Hepatocyte (in vitro differentiated cells): ENCODE data around the gene ZNF700. TPM values are rescaled to one million over a fixed set of nuclear protein-coding genes. Genes with fewer than 3 reads are reported as not detected.
A peak's percentile ranks its signal among the peaks of the same experiment; 100 is the strongest.
"Not testable (repeated sequence)": the region's sequence is repeated elsewhere in the genome, so short reads cannot be mapped to it uniquely, and the experiment has no call there.

Experiments used
- DNase-seq: peaks from one replicate; pipeline ENCODE4 v3.0.0-alpha.2; 2016; ENCODE audit warnings: low spot score
- H2AFZ ChIP-seq: fragments of 200-600 bp; sonication (generic); 2 replicates; pipeline ENCODE4 v1.6.0; 2016; ENCODE audit warnings: antibody characterized with exemption, mild to moderate bottlenecking
- H3K27ac ChIP-seq: fragments of 200-600 bp; sonication (generic); 2 replicates; pipeline ENCODE4 v1.5.1; 2016; ENCODE audit warnings: mild to moderate bottlenecking
- H3K27me3 ChIP-seq: fragments of 200-600 bp; sonication (generic); 2 replicates; pipeline ENCODE4 v1.6.1; 2016
- H3K36me3 ChIP-seq: fragments of 200-600 bp; sonication (generic); replicated peaks from 2 replicates; pipeline ENCODE4 v1.5.1; 2016; ENCODE audit warnings: low read depth; ENCODE audit not compliant: insufficient read depth
- H3K4me1 ChIP-seq: fragments of 200-600 bp; sonication (generic); 2 replicates; pipeline ENCODE4 v1.5.1; 2016; ENCODE audit warnings: mild to moderate bottlenecking, moderate library complexity; ENCODE audit not compliant: insufficient read depth
- H3K4me2 ChIP-seq: fragments of 200-600 bp; sonication (generic); 2 replicates; pipeline ENCODE4 v1.6.0; 2016
- H3K4me3 ChIP-seq: fragments of 200-600 bp; sonication (generic); 2 replicates; pipeline ENCODE4 v1.5.1; 2016; ENCODE audit warnings: mild to moderate bottlenecking
- H3K79me2 ChIP-seq: fragments of 200-600 bp; sonication (generic); 2 replicates; pipeline ENCODE4 v1.6.0; 2017; ENCODE audit warnings: mild to moderate bottlenecking
- H3K9me2 ChIP-seq: fragments of 200-600 bp; sonication (generic); replicated peaks from 2 replicates; pipeline ENCODE4 v1.6.0; 2017; ENCODE audit warnings: mild to moderate bottlenecking; ENCODE audit not compliant: insufficient read depth
- H3K9me3 ChIP-seq: fragments of 200-600 bp; sonication (generic); 2 replicates; pipeline ENCODE4 v1.5.1; 2016; ENCODE audit warnings: low read depth, mild to moderate bottlenecking
- H4K20me1 ChIP-seq: fragments of 200-600 bp; sonication (generic); 2 replicates; pipeline ENCODE4 v1.6.0; 2016; ENCODE audit warnings: mild to moderate bottlenecking; ENCODE audit not compliant: insufficient read depth, poor library complexity, severe bottlenecking
- CTCF ChIP-seq: fragments of 200-600 bp; sonication (generic); IDR thresholded peaks from 2 replicates; pipeline ENCODE4 v1.5.1; 2016; ENCODE audit warnings: antibody characterized with exemption, mild to moderate bottlenecking; ENCODE audit not compliant: poor library complexity
- EZH2 ChIP-seq: fragments of 200-600 bp; sonication (generic); IDR thresholded peaks from 2 replicates; pipeline ENCODE4 v1.6.1; 2016; ENCODE audit warnings: antibody characterized with exemption, mild to moderate bottlenecking, borderline replicate concordance
- EZH2phosphoT487 ChIP-seq: fragments of 200-600 bp; sonication (generic); IDR thresholded peaks from one replicate; pipeline ENCODE4 v1.6.1; 2018; ENCODE audit warnings: antibody characterized with exemption, mild to moderate bottlenecking, low read depth, moderate library complexity; ENCODE audit not compliant: unreplicated experiment, severe bottlenecking
- WGBS: methylation state at CpG from one replicate; pipeline ENCODE4 v1.1.6; 2016; ENCODE audit warnings: low lambda C conversion rate; ENCODE audit errors: missing lambda C conversion rate; 5-methylcytosine and 5-hydroxymethylcytosine counted together
- polyA plus RNA-seq: library from polyadenylated mRNA; unstranded; fragments of >200 nt; fragmentation: Nextera tagmentation; extraction: Ambion mirVana; gene quantifications from 2 replicates; pipeline ENCODE4 v1.2.1, GENCODE V29; 2016
- small RNA-seq: library from RNA; depleted of rRNA; stranded (forward); fragments of <200 nt; gene quantifications from one replicate; pipeline ENCODE3, GENCODE V24; 2014
- total RNA-seq: library from RNA; depleted of rRNA; stranded (reverse); fragments of >200 nt; gene quantifications from 2 replicates; pipeline ENCODE4 v1.2.3, GENCODE V29; 2014

The ZNF700 gene
- total and polyA plus RNA-seq, 2 experiments from 2014 or later: 5.6 to 11.7 TPM

- H3K9me3 ChIP-seq: no peaks in the 10 kb centered on the region
- H3K27ac ChIP-seq: peak overlapping the region; percentile 89
- H3K4me1 ChIP-seq: no peaks in the 10 kb centered on the region
- DNase-seq: peak; percentile 98
- no peaks in the 10 kb centered on the region for H3K9me2 ChIP-seq
- no peaks in the 10 kb centered on the region for H4K20me1 ChIP-seq
- H3K4me2 ChIP-seq: peak overlapping the region; percentile 76
- peak overlapping the region; percentile 34 for H3K4me3 ChIP-seq
- no peak for TF ChIP-seq EZH2phosphoT487
- TF ChIP-seq CTCF: no peak
- TF ChIP-seq EZH2: no peak
- 3% methylated on average over 50 of the region's 54 CpGs for WGBS
- peaks cover 24% of the 10 kb centered on the region for H3K79me2 ChIP-seq
- H2AFZ ChIP-seq: peak overlapping the region; percentile 93
- no peaks in the 10 kb centered on the region for H3K36me3 ChIP-seq
- no peaks in the 10 kb centered on the region for H3K27me3 ChIP-seq
These were observed 62.7 kb downstream of the ZNF700 start for GRCh38 chr19:11987405-11988281.

- WGBS: 84% methylated on average over 9 of the region's 9 CpGs
- Histone ChIP-seq H3K9me2 (no peaks in the 10 kb centered on the region), H3K79me2 (peaks cover 28% of the 10 kb centered on the region), H3K4me1 (no peaks in the 10 kb centered on the region), H3K4me3 (no peak overlapping the region), H3K9me3 (no peaks in the 10 kb centered on the region), H3K27ac (no peak overlapping the region), H3K4me2 (peak overlapping the region; percentile 76), H4K20me1 (no peaks in the 10 kb centered on the region), H2AFZ (no peak overlapping the region), H3K36me3 (no peaks in the 10 kb centered on the region), H3K27me3 (no peaks in the 10 kb centered on the region)
- no peak for DNase-seq
- TF ChIP-seq EZH2: no peak
- TF ChIP-seq CTCF: no peak
- TF ChIP-seq EZH2phosphoT487: no peak
These were observed 64.2 kb downstream of the ZNF700 start for GRCh38 chr19:11989112-11989456.

- not testable (repeated sequence) for H2AFZ ChIP-seq
These were observed 67.0 kb downstream of the ZNF700 start for GRCh38 chr19:11991921-11992320.

GRCh38 chr19:11995174-11995573 lies 70.3 kb downstream of the ZNF700 start:
- Histone ChIP-seq H3K27ac (no peak overlapping the region), H3K9me3 (no peaks in the 10 kb centered on the region), H4K20me1 (no peaks in the 10 kb centered on the region), H3K4me1 (no peaks in the 10 kb centered on the region), H3K4me3 (no peak overlapping the region), H3K79me2 (peaks cover 36% of the 10 kb centered on the region), H2AFZ (no peak overlapping the region), H3K27me3 (no peaks in the 10 kb centered on the region), H3K9me2 (no peaks in the 10 kb centered on the region), H3K36me3 (no peaks in the 10 kb centered on the region), H3K4me2 (no peak overlapping the region)
- TF ChIP-seq EZH2 (no peak), CTCF (no peak), EZH2phosphoT487 (no peak)
- peak; percentile 13 for DNase-seq
- WGBS: 96% methylated on average over 1 of the region's 1 CpG

More at GRCh38 chr19:11991921-11992320, 67.0 kb downstream of the ZNF700 start:
- DNase-seq, H3K4me2 ChIP-seq, H3K4me1 ChIP-seq, H3K4me3 ChIP-seq, H3K36me3 ChIP-seq, H3K27me3 ChIP-seq, H4K20me1 ChIP-seq, H3K9me2 ChIP-seq, H3K9me3 ChIP-seq, H3K27ac ChIP-seq: not testable (repeated sequence)
- peaks cover 43% of the 10 kb centered on the region for H3K79me2 ChIP-seq
- WGBS: 94% methylated on average over 4 of the region's 4 CpGs

Small RNA genes lying within 50 kb of the gene (small RNA-seq; reads per million reads assigned to genes)
- not detected for gene RNA5SP464

Other genes starting within 250 kb of the ZNF700 start
- 10.4 and 13.9 TPM in 2 replicates for gene ZNF823, start 186.2 kb upstream of the ZNF700 start, total RNA-seq
- 3.4 and 3.8 TPM in 2 replicates for gene ZNF823, start 186.2 kb upstream of the ZNF700 start, polyA plus RNA-seq
- gene ZNF441, start 158.1 kb upstream of the ZNF700 start, total RNA-seq: 6.2 and 6.7 TPM in 2 replicates
- gene ZNF441, start 158.1 kb upstream of the ZNF700 start, polyA plus RNA-seq: 2.9 and 6.4 TPM in 2 replicates
- gene ZNF491, start 126.6 kb upstream of the ZNF700 start, total RNA-seq: 2.9 and 4.8 TPM in 2 replicates
- gene ZNF491, start 126.6 kb upstream of the ZNF700 start, polyA plus RNA-seq: 0.95 and 2.0 TPM in 2 replicates
- 13.6 and 17.0 TPM in 2 replicates for gene ZNF440, start 110.8 kb upstream of the ZNF700 start, total RNA-seq
- gene ZNF440, start 110.8 kb upstream of the ZNF700 start, polyA plus RNA-seq: 1.9 and 3.0 TPM in 2 replicates
- gene ZNF439, start 76.4 kb upstream of the ZNF700 start, total RNA-seq: 3.8 and 4.6 TPM in 2 replicates
- gene ZNF439, start 76.4 kb upstream of the ZNF700 start, polyA plus RNA-seq: 2.3 and 2.6 TPM in 2 replicates
- 24.6 and 51.7 TPM in 2 replicates for gene ZNF69, start 37.3 kb upstream of the ZNF700 start, total RNA-seq
- gene ZNF69, start 37.3 kb upstream of the ZNF700 start, polyA plus RNA-seq: 13.7 and 13.8 TPM in 2 replicates
- 1.7 and 3.0 TPM in 2 replicates for gene ZNF763, start 39.9 kb downstream of the ZNF700 start, total RNA-seq
- 1.2 and 2.8 TPM in 2 replicates for gene ZNF763, start 39.9 kb downstream of the ZNF700 start, polyA plus RNA-seq
- gene ZNF433, start 110.6 kb downstream of the ZNF700 start, total RNA-seq: 6.1 and 8.1 TPM in 2 replicates
- 5.6 and 9.0 TPM in 2 replicates for gene ZNF433, start 110.6 kb downstream of the ZNF700 start, polyA plus RNA-seq
- gene ZNF878, start 127.9 kb downstream of the ZNF700 start, total RNA-seq: 0.32 and 0.77 TPM in 2 replicates
- gene ZNF878, start 127.9 kb downstream of the ZNF700 start, polyA plus RNA-seq: 0.91 TPM in 1 of 2 replicates, not detected in the other
- gene ZNF844, start 139.6 kb downstream of the ZNF700 start, total RNA-seq: 11.2 and 13.8 TPM in 2 replicates
- 3.0 and 4.1 TPM in 2 replicates for gene ZNF844, start 139.6 kb downstream of the ZNF700 start, polyA plus RNA-seq
- 4.7 and 5.3 TPM in 2 replicates for gene ZNF20, start 215.2 kb downstream of the ZNF700 start, total RNA-seq
- 1.2 and 2.4 TPM in 2 replicates for gene ZNF20, start 215.2 kb downstream of the ZNF700 start, polyA plus RNA-seq
- gene ZNF625, start 231.6 kb downstream of the ZNF700 start, total RNA-seq: 9.7 and 10.3 TPM in 2 replicates
- 1.8 and 2.3 TPM in 2 replicates for gene ZNF625, start 231.6 kb downstream of the ZNF700 start, polyA plus RNA-seq
- gene ZNF136, start 238.0 kb downstream of the ZNF700 start, total RNA-seq: 9.2 and 10.0 TPM in 2 replicates
- 5.3 and 7.1 TPM in 2 replicates for gene ZNF136, start 238.0 kb downstream of the ZNF700 start, polyA plus RNA-seq